ENCODE results near the gene TAF9.

Gene TAF9

DNA sequence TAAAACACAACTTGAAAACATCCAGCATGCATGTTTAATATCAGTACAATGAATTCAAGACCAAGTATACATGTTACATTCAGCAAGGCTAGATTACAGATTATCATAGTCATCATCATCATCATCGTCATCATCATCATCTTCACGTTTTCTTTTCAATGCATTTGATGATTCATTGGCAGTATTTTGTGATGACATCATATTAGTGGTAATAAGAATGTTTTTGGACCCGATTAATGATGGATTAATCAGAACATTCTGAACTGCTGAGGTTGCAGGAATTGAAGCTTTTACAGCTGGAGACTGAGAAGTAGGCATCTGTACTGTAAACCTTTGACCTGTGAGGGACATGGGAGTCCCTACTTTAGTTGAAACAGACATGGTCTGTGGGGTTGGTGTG is 4.5 kb downstream of the TAF9 start:
- TF ChIP-seq GATA3 (IDR thresholded peaks at IDR 0.05; ENCODE audit: low read depth, low read length) (no peak), GATA2 (IDR thresholded peaks at IDR 0.05; ENCODE audit: low read depth, low read length) (no peak)

DNA sequence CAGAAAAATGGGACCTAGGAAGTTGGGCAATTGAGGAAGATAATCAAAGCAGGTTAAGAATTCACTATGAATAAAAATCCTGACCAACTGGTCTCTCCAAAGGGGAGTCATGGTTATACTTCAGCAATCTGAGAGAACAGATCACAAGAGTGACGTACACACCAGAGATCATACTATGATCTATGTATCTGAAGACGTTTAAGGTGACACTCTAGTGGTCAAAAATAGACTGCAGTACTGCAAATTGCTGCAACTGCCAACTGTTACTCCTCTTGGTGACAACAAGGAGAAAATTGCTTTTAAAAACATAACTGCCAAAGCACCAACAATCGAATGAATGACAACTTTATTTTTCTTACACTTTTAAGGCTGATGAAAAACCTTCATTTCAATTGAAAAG is 4.9 kb downstream of the TAF9 start:
- no peak for TF ChIP-seq GATA3 (IDR thresholded peaks at IDR 0.05; ENCODE audit: low read depth, low read length)
- no peak for TF ChIP-seq GATA2 (IDR thresholded peaks at IDR 0.05; ENCODE audit: low read depth, low read length)

DNA sequence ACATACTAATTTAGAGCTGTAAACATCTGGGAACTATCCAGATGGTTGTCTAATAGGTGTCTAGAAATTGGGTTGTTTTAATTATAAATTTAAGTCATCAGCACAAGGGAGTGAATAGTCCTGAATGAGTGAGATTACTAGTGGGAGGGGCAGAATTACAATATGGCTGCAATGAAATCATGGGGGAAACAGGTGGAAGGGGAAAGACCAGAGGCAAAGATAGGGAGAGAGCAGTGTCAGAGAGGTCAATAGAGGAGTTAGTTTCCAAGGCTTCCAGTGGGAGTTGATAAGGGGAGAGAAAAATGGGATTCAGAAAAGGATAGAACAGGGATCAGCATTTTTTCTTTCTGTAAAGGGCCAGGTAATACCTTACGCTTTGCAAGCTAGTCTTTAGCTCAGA is 8.9 kb downstream of the TAF9 start:
- no peak for TF ChIP-seq GATA3 (IDR thresholded peaks at IDR 0.05; ENCODE audit: low read depth, low read length)
- TF ChIP-seq GATA2 (IDR thresholded peaks at IDR 0.05; ENCODE audit: low read depth, low read length), result no peak

DNA sequence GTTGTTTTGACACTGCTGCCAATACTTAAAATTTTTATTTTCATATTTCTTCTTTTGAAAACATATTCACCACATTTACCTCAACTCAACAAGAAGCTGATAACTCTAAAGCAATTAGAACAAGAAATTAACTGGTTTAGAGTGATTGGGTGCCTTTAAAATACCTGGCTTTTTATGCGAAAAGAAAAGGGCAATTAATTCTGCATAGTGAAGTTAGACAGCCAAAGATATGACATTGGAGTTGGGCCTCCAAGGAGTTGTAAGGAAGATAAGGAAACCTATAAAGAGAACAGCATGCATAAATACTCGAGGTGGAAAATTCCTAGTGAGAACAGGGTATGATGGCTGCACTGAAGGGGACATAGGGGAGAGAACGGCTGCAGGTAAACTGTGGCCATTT is 9.6 kb downstream of the TAF9 start:
- TF ChIP-seq GATA3 (IDR thresholded peaks at IDR 0.05; ENCODE audit: low read depth, low read length), result no peak
- no peak for TF ChIP-seq GATA2 (IDR thresholded peaks at IDR 0.05; ENCODE audit: low read depth, low read length)

DNA sequence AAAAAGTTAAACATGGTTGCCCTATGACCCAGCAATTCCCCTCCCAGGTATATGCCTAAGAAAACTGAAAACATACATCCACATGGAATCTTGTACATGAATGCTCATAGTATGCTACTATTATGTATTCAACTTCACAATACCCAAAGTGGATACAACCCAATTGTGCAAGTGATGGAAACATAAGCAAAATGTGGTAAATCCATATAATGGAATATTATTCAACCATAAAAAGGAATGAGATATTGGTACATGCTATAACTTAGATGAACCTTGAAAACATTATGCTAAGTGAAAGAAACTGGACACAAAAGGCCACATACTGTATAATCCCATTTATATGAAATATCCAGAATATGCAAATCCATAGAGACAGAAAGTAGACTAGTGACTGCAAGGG is 18.7 kb downstream of the TAF9 start:
- TF ChIP-seq GATA2 (IDR thresholded peaks at IDR 0.05; ENCODE audit: low read depth, low read length), result no peak
- no peak for TF ChIP-seq GATA3 (IDR thresholded peaks at IDR 0.05; ENCODE audit: low read depth, low read length)

DNA sequence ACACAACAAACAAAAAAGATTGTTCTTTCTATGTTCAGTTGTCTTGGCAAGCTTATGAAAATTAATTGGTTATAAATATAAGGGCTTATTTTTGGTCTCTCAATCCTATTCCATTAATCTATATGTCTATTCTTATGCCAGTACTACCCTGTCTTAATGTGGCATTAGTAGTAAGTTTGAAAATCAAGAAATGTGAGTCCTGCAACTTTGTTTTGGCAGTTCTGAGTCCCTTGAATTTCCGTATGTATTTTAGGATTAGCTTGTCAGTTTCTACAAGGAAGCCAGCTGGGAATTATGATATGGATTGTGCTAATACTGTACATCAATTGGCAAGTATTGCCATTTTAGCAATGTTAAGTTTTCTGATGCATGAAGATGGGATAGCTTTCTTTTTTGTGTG is 26.2 kb downstream of the TAF9 start:
- TF ChIP-seq GATA2 (IDR thresholded peaks at IDR 0.05; ENCODE audit: low read depth, low read length), result no peak
- TF ChIP-seq GATA3 (IDR thresholded peaks at IDR 0.05; ENCODE audit: low read depth, low read length), result no peak

DNA sequence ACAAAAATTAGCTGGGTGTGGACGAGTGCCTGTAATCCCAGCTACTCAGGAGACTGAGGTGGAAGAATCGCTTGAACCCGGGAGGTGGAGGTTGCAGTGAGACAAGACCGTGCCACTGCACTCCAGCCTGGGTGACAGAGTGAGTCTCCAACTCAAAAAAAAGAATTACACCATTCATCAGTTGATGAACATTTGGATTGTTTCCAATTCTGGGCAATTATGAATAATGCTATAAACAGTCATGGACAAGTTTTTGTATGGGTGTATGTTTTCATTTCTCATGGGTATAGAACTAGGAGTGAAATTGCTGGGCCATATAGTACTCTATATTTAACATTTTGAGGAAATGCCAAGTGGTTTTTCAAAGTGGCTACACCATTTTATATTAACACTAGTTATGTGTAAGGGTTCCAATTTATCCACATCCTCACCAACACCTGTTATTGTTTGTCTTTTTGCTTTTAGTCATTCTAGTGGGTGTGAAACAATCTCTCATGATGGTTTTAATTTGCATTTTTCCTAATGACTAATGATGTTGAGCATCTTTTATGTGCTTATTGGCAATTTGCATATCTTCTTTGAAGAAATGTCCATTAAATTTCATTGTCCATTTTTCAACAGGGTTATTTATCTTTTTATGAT is 27.7 kb downstream of the TAF9 start:
- no peak for TF ChIP-seq GATA2 (IDR thresholded peaks at IDR 0.05; ENCODE audit: low read depth, low read length)
- no peak for TF ChIP-seq GATA3 (IDR thresholded peaks at IDR 0.05; ENCODE audit: low read depth, low read length)

DNA sequence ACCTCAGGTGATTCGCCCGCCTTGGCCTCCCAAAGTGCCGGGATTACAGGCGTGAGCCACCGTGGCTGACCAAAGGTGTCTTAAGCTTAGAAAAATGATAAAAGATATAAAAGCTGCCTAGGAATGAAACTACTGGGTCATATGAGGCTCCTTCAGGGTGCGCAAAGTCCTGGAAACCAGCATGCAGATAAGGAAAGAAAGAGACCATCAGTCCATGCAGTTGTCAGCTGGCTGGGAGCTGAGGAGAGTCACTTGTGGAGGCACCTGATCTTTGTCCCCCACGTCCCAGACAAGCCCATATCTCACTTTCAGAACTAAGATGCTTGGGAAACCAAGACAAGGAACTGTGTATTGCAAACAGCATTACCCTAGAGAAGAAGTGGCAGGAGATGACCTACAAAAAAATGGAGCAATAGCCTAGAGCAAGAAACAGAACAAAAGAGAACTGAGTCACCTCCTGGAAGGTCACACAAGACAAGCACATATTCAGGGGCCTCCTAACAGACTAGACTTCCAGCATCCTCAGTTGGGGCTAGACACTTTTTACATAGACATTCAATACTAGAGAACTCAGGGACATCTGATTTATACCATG is 33.9 kb downstream of the TAF9 start:
- TF ChIP-seq GATA2 (IDR thresholded peaks at IDR 0.05; ENCODE audit: low read depth, low read length), result no peak

DNA sequence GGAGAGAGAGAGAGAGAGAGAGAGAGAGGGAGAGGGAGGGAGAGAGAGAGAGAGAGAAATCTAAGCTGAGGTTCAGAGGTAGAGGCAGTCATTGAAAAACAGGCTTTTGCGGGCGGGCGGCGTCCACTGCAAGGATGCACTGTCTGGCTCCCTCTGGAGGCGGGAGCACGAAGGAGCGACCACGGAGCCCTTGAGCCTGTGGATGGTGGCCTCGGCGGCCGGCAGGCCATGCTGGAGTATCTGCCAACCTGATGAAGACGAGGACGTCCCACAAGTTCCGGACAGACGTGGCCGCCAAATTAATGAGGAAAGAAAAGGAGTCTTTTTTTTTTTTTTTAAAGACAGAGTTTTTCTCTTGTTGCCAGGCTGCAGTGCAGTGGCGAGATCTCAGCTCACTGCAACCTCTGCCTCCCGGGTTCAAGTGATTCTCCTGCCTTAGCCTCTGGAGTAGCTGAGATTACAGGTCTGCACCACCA is 34.5 kb downstream of the TAF9 start:
- TF ChIP-seq GATA2 (IDR thresholded peaks at IDR 0.05; ENCODE audit: low read depth, low read length) (no peak), GATA3 (IDR thresholded peaks at IDR 0.05; ENCODE audit: low read depth, low read length) (no peak)

DNA sequence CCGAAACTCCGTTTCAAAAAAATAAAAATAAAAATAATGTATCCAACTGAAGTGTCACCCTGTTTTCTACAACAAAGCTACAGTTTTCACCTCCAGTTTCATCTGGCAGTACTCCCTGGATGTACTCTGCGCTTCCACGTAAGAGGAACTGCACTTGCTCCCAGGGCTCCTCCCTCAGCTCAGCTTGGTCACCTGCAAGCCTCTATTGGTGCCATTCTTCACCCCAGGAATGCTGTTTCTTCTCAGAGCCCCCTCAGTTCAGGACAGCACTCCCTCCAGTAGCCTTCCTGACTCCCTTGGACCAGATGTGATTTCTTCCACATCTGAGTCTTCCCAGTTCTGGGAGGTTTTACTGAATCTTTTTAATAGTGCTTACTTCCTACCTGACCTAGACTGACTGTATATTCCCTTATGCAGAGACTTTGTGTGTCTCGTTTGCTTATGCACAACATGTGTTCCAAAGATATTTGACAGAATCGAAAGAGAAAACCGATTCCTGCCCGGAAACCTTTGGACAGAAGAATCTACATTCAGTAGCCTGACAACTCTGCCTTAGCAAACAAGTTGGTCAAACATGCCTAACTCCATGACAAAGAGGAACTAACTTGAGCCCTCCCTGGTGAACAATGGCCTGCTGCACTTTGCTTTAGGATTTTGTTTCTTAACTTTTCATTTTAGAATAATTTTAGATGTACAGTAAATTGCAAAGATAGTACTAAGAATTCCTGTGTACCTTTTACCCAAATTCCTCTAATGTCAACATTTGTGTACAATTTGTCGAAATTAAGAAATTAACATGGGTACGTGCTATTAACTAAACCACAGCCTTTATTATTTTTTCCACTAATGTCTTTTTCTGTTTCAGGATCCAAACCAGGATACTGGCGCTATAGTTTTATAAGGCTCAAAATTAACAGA is 37.5 kb downstream of the TAF9 start:
- TF ChIP-seq GATA3 (IDR thresholded peaks at IDR 0.05; ENCODE audit: low read depth, low read length) (no peak), GATA2 (IDR thresholded peaks at IDR 0.05; ENCODE audit: low read depth, low read length) (no peak)

DNA sequence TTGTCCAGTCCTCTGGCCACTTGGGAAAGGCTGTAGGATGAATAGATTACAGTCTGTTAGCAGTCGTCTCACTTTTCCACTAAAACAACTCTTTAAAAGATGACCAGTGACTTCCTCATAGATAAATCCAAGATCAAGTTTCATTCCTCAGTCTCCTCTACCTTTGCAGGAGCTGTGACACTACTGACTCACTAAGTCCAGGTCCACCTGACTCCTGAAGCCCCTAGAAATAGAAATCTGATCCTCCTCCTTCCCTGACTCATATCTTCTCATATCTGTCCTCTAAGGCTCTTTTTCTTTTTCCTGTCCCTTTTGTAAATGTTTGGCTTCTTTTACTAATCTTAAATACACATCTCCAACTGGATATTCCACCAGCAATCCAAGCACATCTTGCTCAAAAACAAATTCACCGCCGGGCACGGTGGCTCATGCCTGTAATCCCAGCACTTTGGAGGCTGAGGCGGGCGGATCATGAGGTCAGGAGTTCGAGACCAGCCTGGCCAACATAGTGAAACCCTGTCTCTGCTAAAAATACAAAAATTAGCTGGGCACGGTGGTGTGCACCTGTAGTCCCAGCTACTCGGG is 39.3 kb downstream of the TAF9 start:
- no peak for TF ChIP-seq GATA2 (IDR thresholded peaks at IDR 0.05; ENCODE audit: low read depth, low read length)
- no peak for TF ChIP-seq GATA3 (IDR thresholded peaks at IDR 0.05; ENCODE audit: low read depth, low read length)

DNA sequence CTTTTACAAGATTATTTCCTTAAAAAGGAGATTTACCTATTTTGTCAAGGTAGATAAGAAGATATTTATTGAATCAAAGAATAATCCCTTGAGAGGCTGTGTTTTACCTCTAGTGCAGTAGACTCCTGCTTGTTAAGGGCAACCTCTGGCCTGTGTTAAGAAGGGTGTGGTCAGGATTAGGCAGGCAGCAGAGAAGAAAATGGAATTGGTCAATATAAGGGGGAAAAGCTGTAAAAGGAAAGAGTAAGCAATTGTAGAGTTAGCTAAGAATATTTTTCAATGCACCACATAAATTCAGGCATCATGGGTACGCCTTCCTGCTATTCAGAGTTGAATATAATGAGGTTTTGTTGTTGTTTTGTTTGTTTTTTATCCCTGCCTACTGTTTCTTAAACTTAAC is 43.0 kb downstream of the TAF9 start:
- TF ChIP-seq GATA3 (IDR thresholded peaks at IDR 0.05; ENCODE audit: low read depth, low read length) (no peak), GATA2 (IDR thresholded peaks at IDR 0.05; ENCODE audit: low read depth, low read length) (no peak)

DNA sequence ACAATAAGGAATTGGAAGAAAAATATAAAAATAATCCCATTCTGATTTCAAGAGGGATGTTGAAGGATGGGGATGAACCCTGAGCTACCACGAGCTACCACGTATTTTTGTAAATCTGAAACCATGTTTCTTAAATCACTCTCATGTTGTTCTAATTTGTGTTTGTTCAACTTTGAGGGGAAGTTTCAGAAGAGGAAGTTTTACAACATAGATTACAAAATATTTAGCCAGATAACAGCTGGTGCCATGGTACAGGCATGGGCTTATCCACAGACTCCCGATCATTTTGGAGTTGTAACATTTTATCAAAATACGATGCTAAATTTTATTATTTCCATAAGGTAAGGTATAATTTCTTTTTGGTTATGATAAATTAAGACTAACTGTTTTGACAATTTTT is 51.9 kb downstream of the TAF9 start:
- no peak for TF ChIP-seq GATA3 (IDR thresholded peaks at IDR 0.05; ENCODE audit: low read depth, low read length)
- TF ChIP-seq GATA2 (IDR thresholded peaks at IDR 0.05; ENCODE audit: low read depth, low read length), result no peak

DNA sequence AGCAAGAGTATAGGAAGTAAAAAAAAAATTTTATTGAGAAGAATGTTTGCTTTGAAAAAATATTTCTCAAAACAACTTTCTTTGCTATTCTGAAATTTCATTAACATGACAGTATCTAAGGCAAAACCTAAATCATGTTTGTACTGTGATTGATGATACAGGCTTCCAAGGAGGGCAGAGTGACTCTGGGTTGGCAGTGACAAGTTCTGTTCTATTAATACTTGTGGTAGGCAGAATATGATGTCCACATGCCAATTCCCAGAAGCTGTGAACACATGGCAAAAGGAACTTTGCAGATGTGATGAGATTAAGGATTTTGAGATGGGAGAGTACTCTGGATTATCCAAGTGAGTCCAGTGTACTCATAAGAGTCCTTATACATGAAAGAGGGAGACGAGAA is 53.3 kb downstream of the TAF9 start:
- TF ChIP-seq GATA2 (IDR thresholded peaks at IDR 0.05; ENCODE audit: low read depth, low read length), result no peak
- TF ChIP-seq GATA3 (IDR thresholded peaks at IDR 0.05; ENCODE audit: low read depth, low read length), result no peak

Data from SH-SY5Y (cell line).